ENCODE measurements around the gene TVP23A. TPM values are rescaled to one million over a fixed set of nuclear protein-coding genes. Genes with fewer than 3 reads are reported as not detected.

Gene TVP23A
- total RNA-seq: not detected in 2 replicates

GRCh38 chr16:10817963-10818941 lies at the start of gene TVP23A:
Gene TVP23A, minus strand, starts transcription at chr16:10818794. Its CDS starts 301 bp downstream, at chr16:10818493.

DNA sequence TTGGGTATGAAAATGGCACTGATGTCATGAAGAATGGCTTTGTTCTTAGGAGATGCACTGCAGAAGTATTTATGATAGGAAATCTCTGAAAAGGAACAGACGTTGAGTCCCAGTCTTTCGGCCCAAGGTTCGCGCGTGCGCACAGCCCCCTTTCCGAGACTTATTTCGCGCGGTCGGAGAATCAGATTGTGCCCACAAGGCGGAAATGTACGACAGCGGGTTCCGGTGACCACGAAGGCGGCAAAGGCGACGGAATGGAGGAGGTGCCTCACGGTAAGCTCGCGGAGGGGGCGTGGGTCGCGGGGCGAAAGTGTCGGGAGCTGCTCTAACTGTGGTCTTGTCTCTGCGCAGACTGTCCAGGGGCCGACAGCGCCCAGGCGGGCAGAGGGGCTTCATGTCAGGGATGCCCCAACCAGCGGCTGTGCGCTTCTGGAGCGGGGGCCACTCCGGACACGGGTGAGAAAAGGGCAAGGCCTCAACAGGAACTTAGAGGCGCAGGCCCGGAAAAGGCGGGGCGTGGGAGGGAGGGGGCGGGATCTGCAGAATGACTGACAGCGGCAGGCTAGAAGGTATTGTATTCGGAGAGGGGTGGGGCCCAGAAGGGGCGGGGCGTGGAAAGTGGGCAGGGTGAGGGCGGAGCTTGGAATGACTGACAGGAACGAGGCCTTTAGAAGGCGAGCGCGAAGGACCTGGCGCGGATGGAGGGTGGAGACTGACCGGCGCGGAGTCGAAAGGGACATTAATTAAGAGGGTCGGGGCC lies 74.8 kb downstream of the TVP23A start, which contains the start of gene NUBP1:
NUBP1 (plus strand) TSS at position 233 of the 760 bp plus-strand sequence; CDS start at position 255, 22 bp downstream.

Other genes with a start within 250 kb of the TVP23A start
- gene EMP2, start 238.2 kb downstream of the TVP23A start, total RNA-seq: 9.2 and 16.1 TPM in 2 replicates
- 0.09 and 0.14 TPM in 2 replicates for gene TEKT5, start 123.9 kb downstream of the TVP23A start, total RNA-seq
- gene NUBP1, start 75.0 kb downstream of the TVP23A start, total RNA-seq: 19.8 and 22.8 TPM in 2 replicates
- gene CIITA, start 58.4 kb upstream of the TVP23A start, total RNA-seq: under 0.01 and 0.09 TPM in 2 replicates
- 42.0 and 64.0 TPM in 2 replicates for gene DEXI, start 123.7 kb upstream of the TVP23A start, total RNA-seq
- 13.1 and 15.1 TPM in 2 replicates for gene CLEC16A, start 125.8 kb upstream of the TVP23A start, total RNA-seq

Data from smooth muscle cell of bladder (primary cell).